ENCODE data around the gene NUMB.

DNA sequence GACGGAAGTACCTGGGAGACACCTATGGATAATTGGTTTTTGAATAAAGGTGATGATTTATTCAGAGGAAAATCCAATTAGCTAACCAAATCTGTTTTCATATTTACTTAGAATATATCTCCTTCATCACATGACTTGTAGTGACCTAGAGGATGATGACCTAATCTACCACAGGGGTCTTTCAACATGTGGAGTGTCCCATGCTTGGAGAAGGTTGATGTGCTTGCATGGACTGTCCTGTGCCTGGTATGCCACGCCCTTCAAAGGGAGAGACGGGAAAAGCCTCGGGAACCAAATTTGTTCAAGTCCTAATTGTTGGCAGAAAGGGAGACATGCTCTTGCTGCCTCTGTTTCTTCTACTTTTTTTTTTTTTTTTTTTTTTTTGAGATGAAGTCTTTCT, 232.8 kb downstream of the NUMB start:
- TF ChIP-seq, protein P1, sequence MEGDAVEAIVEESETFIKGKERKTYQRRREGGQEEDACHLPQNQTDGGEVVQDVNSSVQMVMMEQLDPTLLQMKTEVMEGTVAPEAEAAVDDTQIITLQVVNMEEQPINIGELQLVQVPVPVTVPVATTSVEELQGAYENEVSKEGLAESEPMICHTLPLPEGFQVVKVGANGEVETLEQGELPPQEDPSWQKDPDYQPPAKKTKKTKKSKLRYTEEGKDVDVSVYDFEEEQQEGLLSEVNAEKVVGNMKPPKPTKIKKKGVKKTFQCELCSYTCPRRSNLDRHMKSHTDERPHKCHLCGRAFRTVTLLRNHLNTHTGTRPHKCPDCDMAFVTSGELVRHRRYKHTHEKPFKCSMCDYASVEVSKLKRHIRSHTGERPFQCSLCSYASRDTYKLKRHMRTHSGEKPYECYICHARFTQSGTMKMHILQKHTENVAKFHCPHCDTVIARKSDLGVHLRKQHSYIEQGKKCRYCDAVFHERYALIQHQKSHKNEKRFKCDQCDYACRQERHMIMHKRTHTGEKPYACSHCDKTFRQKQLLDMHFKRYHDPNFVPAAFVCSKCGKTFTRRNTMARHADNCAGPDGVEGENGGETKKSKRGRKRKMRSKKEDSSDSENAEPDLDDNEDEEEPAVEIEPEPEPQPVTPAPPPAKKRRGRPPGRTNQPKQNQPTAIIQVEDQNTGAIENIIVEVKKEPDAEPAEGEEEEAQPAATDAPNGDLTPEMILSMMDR (IDR thresholded peaks at IDR 0.05; ENCODE audit: low read depth, low read length, missing input control), result no peak
- TF ChIP-seq TAF1 (conservative IDR thresholded peaks at IDR 0.05) (no peak), SP1 (IDR thresholded peaks at IDR 0.05) (no peak), RAD21 (IDR thresholded peaks at IDR 0.05) (no peak), GABPA (IDR thresholded peaks at IDR 0.05 in 1 of 2, conservative IDR thresholded peaks at IDR 0.05 in 1 of 2) (no peak), RXRA (IDR thresholded peaks at IDR 0.05) (no peak), REST (IDR thresholded peaks at IDR 0.05) (no peak)
- TF ChIP-seq, protein P2, sequence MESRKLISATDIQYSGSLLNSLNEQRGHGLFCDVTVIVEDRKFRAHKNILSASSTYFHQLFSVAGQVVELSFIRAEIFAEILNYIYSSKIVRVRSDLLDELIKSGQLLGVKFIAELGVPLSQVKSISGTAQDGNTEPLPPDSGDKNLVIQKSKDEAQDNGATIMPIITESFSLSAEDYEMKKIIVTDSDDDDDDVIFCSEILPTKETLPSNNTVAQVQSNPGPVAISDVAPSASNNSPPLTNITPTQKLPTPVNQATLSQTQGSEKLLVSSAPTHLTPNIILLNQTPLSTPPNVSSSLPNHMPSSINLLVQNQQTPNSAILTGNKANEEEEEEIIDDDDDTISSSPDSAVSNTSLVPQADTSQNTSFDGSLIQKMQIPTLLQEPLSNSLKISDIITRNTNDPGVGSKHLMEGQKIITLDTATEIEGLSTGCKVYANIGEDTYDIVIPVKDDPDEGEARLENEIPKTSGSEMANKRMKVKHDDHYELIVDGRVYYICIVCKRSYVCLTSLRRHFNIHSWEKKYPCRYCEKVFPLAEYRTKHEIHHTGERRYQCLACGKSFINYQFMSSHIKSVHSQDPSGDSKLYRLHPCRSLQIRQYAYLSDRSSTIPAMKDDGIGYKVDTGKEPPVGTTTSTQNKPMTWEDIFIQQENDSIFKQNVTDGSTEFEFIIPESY (IDR thresholded peaks at IDR 0.05), result no peak
